Measurements from ENCODE around the gene TXNIP.

Gene TXNIP

DNA sequence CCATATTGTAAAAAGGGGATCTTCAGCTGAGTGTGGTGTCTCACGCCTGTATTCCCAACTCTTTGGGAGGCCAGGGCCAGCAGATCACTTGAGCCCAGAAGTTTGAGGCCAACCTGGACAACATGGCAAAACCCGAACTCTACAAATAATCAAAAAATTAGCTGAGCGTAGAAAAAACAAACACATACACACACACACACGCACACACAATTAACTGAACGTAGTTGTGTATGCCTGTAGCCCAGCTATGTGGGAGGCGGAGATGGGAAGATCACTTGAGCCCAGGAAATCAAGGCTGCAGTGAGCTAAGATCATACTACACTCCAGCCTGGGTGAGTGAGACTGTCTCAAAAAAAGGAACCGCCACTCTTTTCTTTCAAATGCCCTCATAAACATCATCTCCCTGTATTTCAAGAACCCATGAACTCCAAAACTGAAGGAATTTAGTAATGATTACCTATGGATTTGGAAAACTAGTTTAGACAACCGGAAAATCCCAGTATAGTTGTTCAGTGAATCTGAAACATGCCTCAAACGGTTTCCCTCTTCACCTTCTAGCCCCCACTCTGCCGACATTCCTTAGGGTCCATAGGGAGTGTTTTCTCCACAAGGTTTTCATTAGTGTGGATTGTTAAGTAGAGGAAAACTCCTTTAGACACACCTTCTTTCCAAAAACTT lies 4.5 kb downstream of the TXNIP start:
- in situ Hi-C loops (cut with MboI; ENCODE audit: low pct_unique_long_range_greater_than_20kb, low sequenced_read_pairs, unreplicated experiment): no loop called here
- no peak for DNase-seq (ENCODE audit: low spot score)
- TF ChIP-seq, protein P1, sequence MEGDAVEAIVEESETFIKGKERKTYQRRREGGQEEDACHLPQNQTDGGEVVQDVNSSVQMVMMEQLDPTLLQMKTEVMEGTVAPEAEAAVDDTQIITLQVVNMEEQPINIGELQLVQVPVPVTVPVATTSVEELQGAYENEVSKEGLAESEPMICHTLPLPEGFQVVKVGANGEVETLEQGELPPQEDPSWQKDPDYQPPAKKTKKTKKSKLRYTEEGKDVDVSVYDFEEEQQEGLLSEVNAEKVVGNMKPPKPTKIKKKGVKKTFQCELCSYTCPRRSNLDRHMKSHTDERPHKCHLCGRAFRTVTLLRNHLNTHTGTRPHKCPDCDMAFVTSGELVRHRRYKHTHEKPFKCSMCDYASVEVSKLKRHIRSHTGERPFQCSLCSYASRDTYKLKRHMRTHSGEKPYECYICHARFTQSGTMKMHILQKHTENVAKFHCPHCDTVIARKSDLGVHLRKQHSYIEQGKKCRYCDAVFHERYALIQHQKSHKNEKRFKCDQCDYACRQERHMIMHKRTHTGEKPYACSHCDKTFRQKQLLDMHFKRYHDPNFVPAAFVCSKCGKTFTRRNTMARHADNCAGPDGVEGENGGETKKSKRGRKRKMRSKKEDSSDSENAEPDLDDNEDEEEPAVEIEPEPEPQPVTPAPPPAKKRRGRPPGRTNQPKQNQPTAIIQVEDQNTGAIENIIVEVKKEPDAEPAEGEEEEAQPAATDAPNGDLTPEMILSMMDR (IDR thresholded peaks at IDR 0.05; ENCODE audit: extremely low read depth, insufficient read depth, missing control alignments): no peak

DNA sequence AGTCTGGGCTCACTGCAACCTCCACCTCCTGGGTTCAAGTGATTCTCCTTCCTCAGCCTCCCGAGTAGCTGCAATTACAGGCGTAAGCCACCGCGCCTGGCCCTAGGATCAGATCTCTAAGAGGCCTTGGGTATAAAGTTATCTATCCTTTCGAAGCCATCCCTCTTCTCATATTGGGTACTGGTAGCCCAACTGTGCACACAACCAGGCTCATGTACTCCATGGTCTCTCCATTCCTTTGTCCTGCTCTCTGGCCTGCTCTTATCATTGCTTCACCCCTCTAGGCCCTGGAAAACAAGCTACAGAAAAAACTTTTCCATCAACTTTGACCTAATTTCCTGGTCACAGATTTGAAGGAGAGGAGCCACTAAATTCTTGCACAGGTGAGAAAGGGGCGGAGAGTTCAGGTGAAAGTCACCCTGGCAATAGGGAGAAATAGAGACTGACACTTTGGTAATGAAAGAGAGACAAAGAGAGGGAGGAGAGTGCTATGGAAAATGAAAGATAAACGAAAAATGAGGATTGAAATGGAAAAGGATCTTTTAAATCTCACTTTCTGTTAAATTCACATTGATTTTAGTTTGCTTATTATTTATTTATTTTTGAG lies 6.0 kb downstream of the TXNIP start:
- TF ChIP-seq, protein P1 (IDR thresholded peaks at IDR 0.05; ENCODE audit: extremely low read depth, insufficient read depth, missing control alignments): no peak
- in situ Hi-C loops (cut with MboI; ENCODE audit: low pct_unique_long_range_greater_than_20kb, low sequenced_read_pairs, unreplicated experiment): no loop called here
- DNase-seq (ENCODE audit: low spot score): no peak

GRCh38 chr1:145988773-145989172 lies 7.6 kb downstream of the TXNIP start:
- DNase-seq (ENCODE audit: low spot score): no peak
- TF ChIP-seq, protein P1 (IDR thresholded peaks at IDR 0.05; ENCODE audit: extremely low read depth, insufficient read depth, missing control alignments): no peak
- in situ Hi-C loops (cut with MboI; ENCODE audit: low pct_unique_long_range_greater_than_20kb, low sequenced_read_pairs, unreplicated experiment): no loop called here

DNA sequence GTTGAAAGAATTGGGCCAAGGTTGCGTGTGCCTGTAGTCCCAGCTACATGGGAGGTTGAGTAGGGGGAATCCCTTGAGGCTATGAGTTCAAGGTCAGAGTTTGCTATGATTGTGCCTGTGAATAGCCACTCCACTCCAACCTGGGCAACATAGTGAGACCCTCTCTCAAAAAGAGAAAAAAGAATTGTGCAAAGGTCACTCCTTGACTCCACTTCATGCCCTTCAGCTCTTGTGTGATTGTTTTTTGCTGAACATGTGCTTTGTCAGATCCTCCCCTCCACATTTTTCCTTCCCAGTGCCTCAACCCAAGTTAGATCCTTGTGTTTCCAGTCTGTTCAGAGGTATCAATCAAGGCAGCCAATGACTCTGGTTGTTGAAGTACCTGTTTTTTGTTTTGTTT lies 8.5 kb downstream of the TXNIP start:
- TF ChIP-seq, protein P1 (IDR thresholded peaks at IDR 0.05; ENCODE audit: extremely low read depth, insufficient read depth, missing control alignments): no peak
- in situ Hi-C loops (cut with MboI; ENCODE audit: low pct_unique_long_range_greater_than_20kb, low sequenced_read_pairs, unreplicated experiment): no loop called here

DNA sequence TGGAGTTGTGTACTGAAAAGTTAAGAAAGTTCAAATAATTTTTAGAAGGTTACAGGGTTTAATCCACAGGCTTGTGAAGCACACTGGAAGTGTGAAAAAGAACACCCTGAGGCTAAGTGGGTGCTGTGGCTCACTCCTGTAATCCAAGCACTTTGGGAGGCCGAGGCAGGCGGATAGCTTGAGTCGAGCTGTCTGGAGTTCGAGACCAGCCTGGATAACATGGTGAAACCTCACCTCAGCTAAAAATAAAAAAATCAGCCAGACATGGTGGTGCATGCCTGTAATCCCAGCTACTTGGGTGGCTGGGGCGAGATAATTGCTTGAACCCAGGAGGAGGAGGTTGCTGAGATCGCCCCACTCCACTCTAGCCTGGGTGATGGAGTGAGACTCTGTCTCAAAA lies 9.8 kb downstream of the TXNIP start:
- TF ChIP-seq, protein P1 (IDR thresholded peaks at IDR 0.05; ENCODE audit: extremely low read depth, insufficient read depth, missing control alignments): no peak
- in situ Hi-C loops (cut with MboI; ENCODE audit: low pct_unique_long_range_greater_than_20kb, low sequenced_read_pairs, unreplicated experiment): no loop called here

More for the DNA sequence above, 8.5 kb downstream of the TXNIP start:
- DNase-seq (ENCODE audit: low spot score): no peak

DNA sequence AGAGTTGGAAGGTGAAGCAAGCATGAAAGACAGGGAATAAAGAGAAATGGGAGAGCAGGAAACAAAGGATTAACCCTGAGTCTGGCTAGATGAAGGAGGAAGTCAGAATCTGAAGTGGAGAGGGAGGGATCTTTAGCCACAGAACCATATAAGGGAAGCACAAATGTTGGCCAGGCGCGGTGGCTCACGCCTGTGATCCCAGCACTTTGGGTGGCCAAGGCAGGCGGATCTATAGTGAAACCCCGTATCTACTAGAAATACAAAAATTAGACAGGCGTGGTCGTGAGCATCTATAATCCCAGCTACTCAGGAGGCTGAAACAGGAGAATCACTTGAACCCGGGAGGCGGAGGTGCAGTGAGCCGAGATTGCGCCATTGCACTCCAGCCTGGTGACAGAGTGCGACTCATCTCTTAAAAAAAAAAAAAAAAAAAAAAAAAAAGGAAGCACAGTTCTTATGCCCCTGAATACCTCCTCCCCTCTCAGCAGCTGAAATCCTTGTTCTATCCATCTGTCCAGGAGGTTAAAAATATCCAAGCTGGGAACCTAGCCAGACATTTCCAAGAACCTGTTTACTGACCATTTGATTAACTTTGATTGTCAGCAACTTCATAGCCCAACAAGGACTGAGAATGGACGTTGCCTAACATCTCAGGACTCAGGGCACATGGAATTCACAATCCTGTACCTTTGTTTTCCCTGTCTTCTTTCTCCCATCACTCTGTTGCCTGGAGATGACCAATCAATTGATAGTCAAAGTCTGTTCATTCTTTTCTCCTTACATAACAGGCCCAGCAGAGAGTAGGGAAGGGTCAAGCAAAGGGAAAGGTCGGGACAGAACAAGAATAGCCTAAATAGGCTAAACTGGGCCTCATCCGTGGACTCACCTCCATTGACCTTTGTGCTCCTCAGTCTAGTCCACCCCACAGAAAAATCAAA lies 10.6 kb downstream of the TXNIP start:
- DNase-seq (ENCODE audit: low spot score): no peak
- in situ Hi-C loops (cut with MboI; ENCODE audit: low pct_unique_long_range_greater_than_20kb, low sequenced_read_pairs, unreplicated experiment): no loop called here
- TF ChIP-seq, protein P1 (IDR thresholded peaks at IDR 0.05; ENCODE audit: extremely low read depth, insufficient read depth, missing control alignments): no peak

More for the DNA sequence above, 9.8 kb downstream of the TXNIP start:
- no peak for DNase-seq (ENCODE audit: low spot score)
